DMS114 treated with DMSO at 0.1 percent for 48 hours (cell line): Measurements from ENCODE around the gene ADAM10.

ENCODE experiments used
- DNase-seq: peaks from one replicate; lab custom pipeline; 2025; ENCODE audit not compliant: unreplicated experiment; lab: John Stamatoyannopoulos, UW

ADAM10 gene

GRCh38 chr15:58726867-58727266 is 22.6 kb downstream of the ADAM10 start:
- DNase-seq, result no peak

GRCh38 chr15:58724466-58724865 is 25.0 kb downstream of the ADAM10 start:
- DNase-seq, result no peak

GRCh38 chr15:58717357-58717756 is 32.1 kb downstream of the ADAM10 start:
- no peak for DNase-seq

- no peak for DNase-seq
Measured at GRCh38 chr15:58716027-58716426, 33.5 kb downstream of the ADAM10 start.

- DNase-seq, result no peak
Measured at GRCh38 chr15:58715266-58715917, 34.1 kb downstream of the ADAM10 start.

GRCh38 chr15:58710701-58711100 is 38.8 kb downstream of the ADAM10 start:
- no peak for DNase-seq

- DNase-seq, result no peak
Measured at GRCh38 chr15:58707397-58707796, 42.1 kb downstream of the ADAM10 start.

- no peak for DNase-seq
Measured at GRCh38 chr15:58705105-58705504, 44.4 kb downstream of the ADAM10 start.

GRCh38 chr15:58704155-58704865 is 45.2 kb downstream of the ADAM10 start:
- no peak for DNase-seq

GRCh38 chr15:58703610-58704009 is 45.9 kb downstream of the ADAM10 start:
- no peak for DNase-seq

GRCh38 chr15:58702233-58702632 is 47.3 kb downstream of the ADAM10 start:
- DNase-seq, result no peak

- no peak for DNase-seq
Measured at GRCh38 chr15:58701376-58701775, 48.1 kb downstream of the ADAM10 start.

GRCh38 chr15:58699769-58700168 is 49.7 kb downstream of the ADAM10 start:
- no peak for DNase-seq

GRCh38 chr15:58698887-58699641 is 50.4 kb downstream of the ADAM10 start:
- DNase-seq, result no peak

GRCh38 chr15:58697220-58697619 is 52.3 kb downstream of the ADAM10 start:
- no peak for DNase-seq

- DNase-seq, result no peak
Measured at GRCh38 chr15:58696738-58697137, 52.8 kb downstream of the ADAM10 start.

GRCh38 chr15:58694641-58695398 is 54.7 kb downstream of the ADAM10 start:
- no peak for DNase-seq

GRCh38 chr15:58690703-58691102 is 58.8 kb downstream of the ADAM10 start:
- no peak for DNase-seq

- DNase-seq, result no peak
Measured at GRCh38 chr15:58689646-58690045, 59.9 kb downstream of the ADAM10 start.

GRCh38 chr15:58686286-58686685 is 63.2 kb downstream of the ADAM10 start:
- DNase-seq, result no peak

GRCh38 chr15:58684751-58685150 is 64.8 kb downstream of the ADAM10 start:
- DNase-seq, result no peak
